Ovary (tissue), 9 donors: ENCODE data around the gene ABCA13. TPM values are rescaled to one million over a fixed set of nuclear protein-coding genes. Genes with fewer than 3 reads are reported as not detected.

Source experiments
- DNase-seq, 5 donors: peaks; one replicate each; pipeline ENCODE4 v3.0.0-alpha.2; 2019 to 2020
- H3K27ac ChIP-seq, 2 donors: fragments of 200-600 bp; one replicate each; pipeline versions ENCODE4 v1.5.1 to v1.8.0; 2019 to 2022
- H3K27me3 ChIP-seq: fragments of 200-600 bp; one replicate; pipeline ENCODE4 v1.8.0; 2022
- H3K36me3 ChIP-seq: fragments of 200-600 bp; sonication (generic); one replicate; pipeline ENCODE4 v1.5.1; 2019
- H3K4me1 ChIP-seq: one replicate; pipeline ENCODE4 v1.8.1; 2013; ENCODE audit warnings: mild to moderate bottlenecking, moderate library complexity; ENCODE audit not compliant: insufficient read depth
- H3K4me3 ChIP-seq: fragments of 200-600 bp; sonication (generic); one replicate; pipeline ENCODE4 v1.5.1; 2017
- H3K9me3 ChIP-seq, 2 donors: fragments of 200-600 bp in 1 of 2; sonication (generic) in 1 of 2; one replicate each; pipeline versions ENCODE4 v1.5.1 to v1.8.1; 2013 to 2019; ENCODE audit warnings: mild to moderate bottlenecking in 1 of 2, moderate library complexity in 1 of 2
- EP300 ChIP-seq: sonication (generic); formaldehyde crosslinking; IDR thresholded peaks from one replicate; pipeline ENCODE4 v1.6.1; 2017; ENCODE audit warnings: antibody characterized with exemption
- POLR2A ChIP-seq: fragments of 450-650 bp; IDR thresholded peaks from one replicate; pipeline ENCODE4 v1.6.1; 2017; ENCODE audit warnings: antibody characterized with exemption, mild to moderate bottlenecking, moderate library complexity
- WGBS, 3 donors: extraction: QIAGEN DNeasy Blood & Tissue Kit in 1 of 3; methylation state at CpG; one replicate each; pipeline versions ENCODE4 v1.1.5 to v1.1.7; 2013 to 2017; 5-methylcytosine and 5-hydroxymethylcytosine counted together
- intact Hi-C, 4 donors: fragments of 100-400 bp; cut with DNase I; formaldehyde crosslinking; loops; one replicate each; pipeline versions ENCODE4 v1.11.0 to v1.15.1; 2022 to 2023
- polyA plus RNA-seq, 2 donors: library from polyadenylated mRNA; stranded (reverse); fragments of 200-250 nt in 1 of 2; fragments of 350-450 nt in 1 of 2; fragmentation: Illumina TruSeq in 1 of 2; extraction: RNeasy Lipid Tissue Mini Kit (QIAGEN cat#74804) in 1 of 2; gene quantifications; one replicate each; pipeline ENCODE4 v1.2.3, GENCODE V29; 2013 to 2014
- total RNA-seq, 7 donors: library from RNA; depleted of rRNA in 2 of 7; stranded (reverse); fragments of >200 nt in 2 of 7; fragmentation: NEBNext Ultra II Directional in 3 of 7; extraction: Animal tissue kit (Norgen Biotek cat#: 25700) in 3 of 7; gene quantifications; one replicate each; pipeline versions ENCODE4 v1.1.0 to v1.2.4, GENCODE V29; 2016 to 2023
- TF ChIP-seq, protein P1 (sequence below), 3 donors: fragments of 450-650 bp in 2 of 3; fragments of 200-600 bp in 1 of 3; IDR thresholded peaks; one replicate each; pipeline versions ENCODE4 v1.5.1 to v1.8.0; 2016 to 2022; ENCODE audit warnings: antibody characterized with exemption in 3 of 3, mild to moderate bottlenecking in 1 of 3
- donor health status: DM: no; HTN: no; CAD: no; lungs with moderate emphysema.
- donor health status: DM: no; HTN: no; CAD: no.
- donor health status: Bipolar disorder and iron deficiency.
- donor health status: DM: yes; HTN: yes; CAD: no.
- donor health status: DM: no; HTN: no; CAD: no.
- donor health status: DM: yes; HTN: yes; CAD: no.

ABCA13 gene
- total and polyA plus RNA-seq, 9 donors: 0.02 to 4.1 (median 0.20) TPM

- no peak for TF ChIP-seq EP300
- intact Hi-C loops: loop anchor here in 1 of 4 donors (10.0 kb wide), 1 partner anchor 1979 kb away; no protein-coding TSS in a partner anchor
These were observed 184.1 kb downstream of the ABCA13 start for GRCh38 chr7:48355346-48355745.

DNA sequence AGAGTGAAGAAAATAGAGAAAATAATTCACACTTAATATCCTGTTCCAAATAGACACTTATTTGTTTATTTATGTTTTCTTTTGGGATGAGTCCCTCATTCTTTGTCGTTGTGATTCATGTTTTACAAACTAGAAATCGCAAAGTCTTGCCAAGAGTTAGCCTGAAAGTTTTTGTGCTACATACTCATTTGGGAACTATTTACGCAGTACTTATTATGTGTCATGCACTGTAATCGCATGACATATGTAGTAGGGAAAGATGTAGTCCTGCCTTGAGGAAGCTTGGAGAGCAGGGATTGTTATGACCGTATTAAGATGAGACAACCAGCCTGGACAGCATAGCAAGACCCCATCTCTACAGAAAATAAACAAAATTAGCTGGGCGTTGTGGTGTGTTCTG is 189.3 kb downstream of the ABCA13 start:
- no peaks in the 10 kb centered on the region for H3K36me3 ChIP-seq
- TF ChIP-seq POLR2A (no peak), EP300 (no peak)
- TF ChIP-seq, protein P1, sequence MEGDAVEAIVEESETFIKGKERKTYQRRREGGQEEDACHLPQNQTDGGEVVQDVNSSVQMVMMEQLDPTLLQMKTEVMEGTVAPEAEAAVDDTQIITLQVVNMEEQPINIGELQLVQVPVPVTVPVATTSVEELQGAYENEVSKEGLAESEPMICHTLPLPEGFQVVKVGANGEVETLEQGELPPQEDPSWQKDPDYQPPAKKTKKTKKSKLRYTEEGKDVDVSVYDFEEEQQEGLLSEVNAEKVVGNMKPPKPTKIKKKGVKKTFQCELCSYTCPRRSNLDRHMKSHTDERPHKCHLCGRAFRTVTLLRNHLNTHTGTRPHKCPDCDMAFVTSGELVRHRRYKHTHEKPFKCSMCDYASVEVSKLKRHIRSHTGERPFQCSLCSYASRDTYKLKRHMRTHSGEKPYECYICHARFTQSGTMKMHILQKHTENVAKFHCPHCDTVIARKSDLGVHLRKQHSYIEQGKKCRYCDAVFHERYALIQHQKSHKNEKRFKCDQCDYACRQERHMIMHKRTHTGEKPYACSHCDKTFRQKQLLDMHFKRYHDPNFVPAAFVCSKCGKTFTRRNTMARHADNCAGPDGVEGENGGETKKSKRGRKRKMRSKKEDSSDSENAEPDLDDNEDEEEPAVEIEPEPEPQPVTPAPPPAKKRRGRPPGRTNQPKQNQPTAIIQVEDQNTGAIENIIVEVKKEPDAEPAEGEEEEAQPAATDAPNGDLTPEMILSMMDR (IDR thresholded peaks at IDR 0.05): no peak
- no peaks in the 10 kb centered on the region for H3K27me3 ChIP-seq
- no peaks in the 10 kb centered on the region for H3K4me1 ChIP-seq
- no peak overlapping the region for H3K27ac ChIP-seq
- intact Hi-C loops: no loop called here
- DNase-seq: no peak
- no peaks in the 10 kb centered on the region for H3K9me3 ChIP-seq
- no peak overlapping the region for H3K4me3 ChIP-seq
- WGBS, 3 donors: 51 to 58% (median 52%) methylated on average over 6 of the region's 6 CpGs

More at GRCh38 chr7:48355346-48355745, 184.1 kb downstream of the ABCA13 start:
- DNase-seq: no peak
- H3K9me3 ChIP-seq: no peaks in the 10 kb centered on the region
- WGBS, 3 donors: 90 to 95% (median 91%) methylated on average over 3 of the region's 3 CpGs
- H3K4me3 ChIP-seq: no peak overlapping the region
- no peaks in the 10 kb centered on the region for H3K27me3 ChIP-seq
- H3K36me3 ChIP-seq: no peaks in the 10 kb centered on the region
- no peaks in the 10 kb centered on the region for H3K4me1 ChIP-seq
- no peak overlapping the region for H3K27ac ChIP-seq

- H3K27me3 ChIP-seq: no peaks in the 10 kb centered on the region
- no peaks in the 10 kb centered on the region for H3K4me1 ChIP-seq
- no peaks in the 10 kb centered on the region for H3K9me3 ChIP-seq
- no peak for DNase-seq
- H3K4me3 ChIP-seq: no peak overlapping the region
- no peak for TF ChIP-seq POLR2A
- TF ChIP-seq, protein P1 (IDR thresholded peaks at IDR 0.05): no peak
- no peak overlapping the region for H3K27ac ChIP-seq
- 31 to 62% (median 36%) methylated on average over 3 of the region's 3 CpGs for WGBS, 3 donors
- intact Hi-C loops: no loop called here
- no peaks in the 10 kb centered on the region for H3K36me3 ChIP-seq
These were observed 191.9 kb downstream of the ABCA13 start for GRCh38 chr7:48363174-48363573.

DNA sequence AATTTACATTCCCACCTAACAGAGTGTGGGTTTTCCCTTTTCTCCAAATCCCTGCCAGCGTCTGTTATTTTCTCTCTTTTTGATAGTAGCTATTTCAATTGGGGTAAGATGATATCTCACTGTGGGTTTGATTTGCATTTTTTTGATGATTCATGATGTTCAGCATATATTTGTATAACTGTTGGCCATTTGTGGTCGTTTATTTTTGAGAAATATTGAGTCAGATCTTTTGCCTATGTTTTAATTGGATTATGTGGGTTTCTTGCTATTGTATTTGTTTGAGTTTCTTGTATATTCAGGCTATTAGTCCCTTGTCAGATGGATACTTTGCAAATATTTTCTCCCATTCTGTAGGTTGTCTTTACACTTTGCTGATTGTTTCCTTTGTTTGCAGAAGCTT is 193.8 kb downstream of the ABCA13 start:
- no peak overlapping the region for H3K4me3 ChIP-seq
- H3K36me3 ChIP-seq: no peaks in the 10 kb centered on the region
- no peak for TF ChIP-seq EP300
- no peak for TF ChIP-seq POLR2A
- TF ChIP-seq, protein P1 (IDR thresholded peaks at IDR 0.05): no peak
- 48 to 57% (median 56%) methylated on average over 2 of the region's 2 CpGs for WGBS, 3 donors
- intact Hi-C loops: no loop called here
- H3K27me3 ChIP-seq: no peaks in the 10 kb centered on the region
- no peak overlapping the region for H3K27ac ChIP-seq
- H3K4me1 ChIP-seq: no peaks in the 10 kb centered on the region
- no peaks in the 10 kb centered on the region for H3K9me3 ChIP-seq
- no peak for DNase-seq

DNA sequence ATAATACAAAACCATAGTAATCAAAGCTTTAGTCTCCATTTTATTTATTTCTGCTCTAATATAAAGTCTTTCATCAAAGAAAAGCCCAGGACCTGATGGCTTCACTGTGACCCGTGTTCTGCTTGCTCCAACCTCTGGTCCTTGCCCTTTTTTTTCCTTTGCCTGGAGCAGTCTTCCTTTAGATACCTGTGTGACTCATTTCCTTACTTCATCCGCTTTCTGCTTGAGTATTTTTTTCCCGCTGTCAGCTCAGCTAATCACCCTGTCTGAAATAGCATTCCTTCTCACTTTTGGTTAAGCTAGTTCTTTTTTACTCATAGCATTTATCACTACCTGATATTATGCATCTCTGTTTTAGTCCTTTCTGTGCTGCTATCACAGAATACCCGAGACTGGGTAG is 194.8 kb downstream of the ABCA13 start:
- TF ChIP-seq EP300: no peak
- TF ChIP-seq, protein P1 (IDR thresholded peaks at IDR 0.05): no peak
- no peak for TF ChIP-seq POLR2A
- Histone ChIP-seq H3K9me3 (no peaks in the 10 kb centered on the region), H3K4me3 (no peak overlapping the region), H3K27me3 (no peaks in the 10 kb centered on the region), H3K4me1 (no peaks in the 10 kb centered on the region), H3K27ac (no peak overlapping the region), H3K36me3 (no peaks in the 10 kb centered on the region)
- 76 to 85% (median 81%) methylated on average over 4 of the region's 4 CpGs for WGBS, 3 donors
- no peak for DNase-seq
- intact Hi-C loops: no loop called here
